HG02759 (cell line): ENCODE data around the gene AKIRIN2.
A peak's percentile ranks its signal among the peaks of the same experiment; 100 is the strongest.

ENCODE experiments used
- ATAC-seq: cut with Tn5 transposase; IDR thresholded peaks from one replicate; pipeline ENCODE4 v1.9.1; 2021; ENCODE audit warnings: mild to moderate bottlenecking, moderate library complexity; ENCODE audit not compliant: unreplicated experiment

AKIRIN2 gene

DNA sequence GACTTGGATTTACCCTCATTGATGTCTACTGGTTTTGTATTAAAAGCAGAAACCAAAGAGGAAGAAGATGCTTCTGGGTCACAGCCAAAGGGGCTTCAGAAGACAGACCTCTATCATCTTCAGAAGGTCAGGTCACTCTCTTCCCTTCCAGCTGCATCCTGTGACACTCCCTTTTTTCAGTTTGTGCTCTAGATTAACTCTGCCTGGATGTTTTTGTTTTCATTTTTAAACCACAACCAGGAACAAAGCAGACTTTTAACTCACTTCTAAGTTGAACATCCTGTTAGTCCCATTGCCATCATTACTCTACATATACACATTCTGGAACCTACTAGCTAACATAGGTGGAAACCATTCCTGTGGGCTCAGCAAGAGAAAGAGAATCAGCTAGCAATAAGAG lies 45.2 kb downstream of the AKIRIN2 start:
- peak; percentile 49 for ATAC-seq

DNA sequence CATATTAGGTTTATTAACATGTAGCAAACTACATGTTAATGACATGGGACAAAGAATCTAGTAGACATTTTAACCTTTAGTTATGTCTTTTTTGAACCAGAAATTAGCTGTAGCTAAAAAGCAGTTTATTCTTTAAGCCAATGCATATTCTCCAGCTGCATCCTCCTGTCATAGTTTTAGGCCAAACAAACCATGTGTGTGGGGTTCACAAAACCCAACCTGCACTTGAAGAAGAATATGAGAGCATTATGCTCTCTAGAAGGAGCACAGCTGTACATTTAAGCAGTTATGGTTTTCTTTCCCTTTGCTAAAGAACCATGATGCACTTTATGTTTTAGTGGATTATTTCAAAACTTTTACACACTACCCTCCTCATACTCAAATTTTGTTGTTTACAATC lies 46.2 kb downstream of the AKIRIN2 start:
- no peak for ATAC-seq

DNA sequence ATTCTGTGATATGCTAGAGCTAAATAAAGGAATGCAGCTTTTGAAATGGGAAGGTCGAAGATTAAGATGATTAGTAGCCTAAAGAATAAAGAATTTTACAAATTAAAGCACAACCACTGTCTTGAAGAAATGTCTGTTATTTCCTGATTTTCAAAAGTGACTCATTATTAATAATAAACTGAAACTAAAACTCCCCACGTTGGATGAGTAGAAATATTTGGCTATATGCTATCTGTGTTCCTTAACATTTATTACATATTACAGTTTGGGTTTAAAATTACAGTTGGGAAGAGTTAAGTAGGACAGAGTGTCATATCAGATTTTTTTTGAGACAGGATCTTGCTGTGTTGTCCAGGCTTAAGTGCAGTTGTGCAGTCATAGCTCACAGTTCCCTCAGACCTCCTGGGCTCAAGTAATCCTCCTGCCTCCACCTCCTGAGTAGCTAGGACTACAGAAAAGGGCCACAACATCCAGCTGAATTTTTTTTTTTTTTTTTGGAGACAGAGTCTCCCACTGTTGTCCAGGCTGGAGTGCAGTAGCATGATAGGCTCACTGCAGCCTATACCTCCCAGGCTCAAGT lies 47.1 kb downstream of the AKIRIN2 start:
- ATAC-seq, result no peak

DNA sequence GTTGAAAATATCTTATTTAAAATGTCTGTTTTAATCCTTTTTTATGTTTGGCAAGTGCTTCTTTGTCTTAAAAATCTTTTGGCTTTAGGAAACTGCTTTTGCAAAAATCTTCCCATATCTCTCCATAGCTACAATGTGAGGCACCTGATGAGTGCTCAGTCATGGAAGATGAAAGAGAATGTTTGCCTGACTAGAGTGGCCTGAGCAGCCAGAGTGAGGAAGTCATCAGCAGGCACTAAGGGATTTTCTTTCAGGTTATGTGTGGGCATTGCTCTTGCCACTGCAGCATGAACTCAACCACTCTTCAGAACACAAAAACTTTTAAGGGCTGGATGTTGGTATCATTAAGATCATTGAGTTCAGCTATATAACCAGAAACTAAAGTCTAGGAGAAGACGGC lies 47.9 kb downstream of the AKIRIN2 start:
- no peak for ATAC-seq

DNA sequence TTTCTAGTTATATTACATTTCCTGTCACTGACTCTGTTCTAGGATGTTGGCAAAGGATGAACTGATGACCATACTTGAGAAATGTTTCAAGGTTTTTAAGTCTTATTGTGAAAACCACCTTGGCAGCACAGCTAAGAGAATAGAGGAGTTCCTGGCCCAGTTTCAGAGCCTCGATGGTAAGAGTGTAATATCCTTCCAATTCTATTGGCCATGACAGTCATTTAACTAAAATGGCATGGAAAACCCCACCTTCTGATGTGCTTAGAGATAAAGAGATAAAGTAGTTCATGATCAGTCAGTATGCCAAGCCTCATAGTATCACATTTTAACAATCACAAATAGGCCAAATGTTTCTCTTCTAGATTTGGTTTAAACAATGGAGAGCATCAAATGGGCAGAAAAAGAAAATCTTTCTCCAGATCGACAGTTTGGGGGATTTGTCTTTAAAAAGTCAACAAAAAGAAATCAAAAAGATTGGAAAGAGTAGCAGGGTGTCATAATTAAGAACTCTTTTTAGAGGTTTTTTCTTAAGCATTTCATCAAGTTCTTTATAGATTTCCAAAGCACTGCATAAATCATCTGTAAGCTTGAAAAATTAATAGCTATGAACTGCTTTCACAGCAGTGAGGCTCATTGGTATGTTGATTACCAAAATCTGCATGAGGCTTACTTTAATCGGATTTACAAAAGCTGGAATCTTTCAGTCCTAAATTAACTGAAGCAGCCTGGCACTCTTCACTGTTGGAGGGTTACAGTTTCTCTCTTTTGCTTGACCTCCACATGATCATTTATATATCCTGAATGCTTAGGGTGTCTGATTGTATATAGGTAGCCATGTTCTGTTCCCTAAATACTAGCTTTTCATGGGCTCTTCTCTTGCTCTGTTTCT lies 48.7 kb downstream of the AKIRIN2 start:
- no peak for ATAC-seq

DNA sequence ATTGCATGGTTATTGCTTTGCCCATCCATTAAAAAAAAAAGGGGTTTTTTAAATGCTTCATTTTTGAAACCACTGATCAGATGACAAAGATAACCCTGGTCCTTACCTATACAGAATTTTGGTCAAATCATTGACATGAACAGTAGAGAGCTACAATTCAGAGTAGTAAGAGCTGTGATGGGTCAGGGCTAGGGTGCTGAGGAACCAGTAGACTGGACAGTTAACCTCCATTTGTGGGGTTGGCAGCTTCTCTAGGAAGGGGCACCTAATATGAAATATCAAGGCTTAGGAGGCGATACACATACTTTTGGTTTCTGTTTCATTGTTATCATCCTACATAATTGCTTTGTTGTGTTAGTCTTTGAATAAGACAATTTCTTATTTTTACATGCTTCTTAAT lies 57.0 kb downstream of the AKIRIN2 start:
- peak; percentile 58 for ATAC-seq

DNA sequence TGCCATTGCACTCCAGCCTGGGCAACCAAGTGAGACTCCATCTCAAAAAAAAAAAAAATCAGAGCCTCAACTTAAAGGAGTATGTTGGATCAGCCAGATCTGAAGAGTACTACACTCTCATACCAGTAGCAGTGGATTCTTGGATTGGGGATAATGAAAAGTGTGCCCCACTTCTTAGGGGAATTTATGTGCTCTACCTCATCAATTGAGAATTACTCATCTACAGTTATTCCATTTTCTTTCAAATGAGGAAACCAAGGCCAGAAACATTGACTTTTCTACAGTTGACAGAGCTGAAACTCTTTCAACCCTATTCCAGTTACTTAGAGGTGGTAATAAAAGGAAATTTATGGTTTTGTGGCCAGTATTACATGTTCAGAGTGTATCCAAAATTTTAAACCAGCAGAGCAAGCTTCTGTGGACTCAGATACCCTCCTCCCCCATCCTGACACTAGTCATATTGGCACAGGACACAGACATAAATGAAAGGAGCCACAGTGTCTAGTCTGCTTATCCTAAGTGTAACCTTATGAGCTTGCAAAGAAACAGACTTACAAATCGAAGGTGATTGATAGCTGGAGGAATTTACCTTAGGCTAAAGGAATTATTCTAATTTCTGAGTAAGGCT lies 60.9 kb downstream of the AKIRIN2 start:
- ATAC-seq, result no peak

DNA sequence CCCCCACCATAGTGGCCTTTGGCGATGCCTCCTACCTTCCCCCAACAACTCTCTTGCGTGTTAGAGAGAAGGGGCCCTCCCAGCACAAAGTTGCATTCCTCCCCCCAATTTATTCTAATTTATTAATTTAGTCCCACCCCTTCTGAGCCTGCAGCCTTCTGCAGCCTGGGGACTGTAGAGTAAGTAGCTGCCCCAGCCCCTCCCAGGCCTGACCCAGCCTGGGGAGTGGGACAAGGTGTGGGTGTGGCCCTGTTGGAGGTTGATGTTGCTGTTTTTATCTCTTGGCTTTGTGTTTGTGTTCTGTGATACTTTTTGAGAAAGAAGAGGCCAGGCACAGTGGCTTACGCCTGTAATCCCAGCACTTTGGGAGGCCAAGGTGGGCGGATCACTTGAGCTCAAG lies 62.7 kb downstream of the AKIRIN2 start:
- ATAC-seq, result no peak

DNA sequence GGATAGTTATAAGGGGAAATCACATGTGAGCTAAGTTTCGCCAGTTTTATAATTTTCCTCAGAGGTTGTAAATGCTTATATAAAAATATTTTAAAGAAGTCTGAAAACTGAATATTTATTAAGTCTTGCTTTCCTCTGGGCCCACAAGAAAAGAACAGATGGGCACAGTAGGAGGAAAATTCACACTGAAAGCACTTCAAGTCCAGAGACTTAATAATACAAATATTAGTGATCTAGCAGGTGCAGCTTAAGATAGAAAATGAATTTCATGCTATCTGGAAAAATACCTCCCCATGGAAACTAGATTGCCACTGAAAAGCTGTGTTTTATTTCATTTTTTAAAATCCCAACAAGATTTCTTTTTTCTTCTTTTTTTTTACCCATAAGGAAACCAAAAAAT lies 64.9 kb downstream of the AKIRIN2 start:
- ATAC-seq, result no peak

DNA sequence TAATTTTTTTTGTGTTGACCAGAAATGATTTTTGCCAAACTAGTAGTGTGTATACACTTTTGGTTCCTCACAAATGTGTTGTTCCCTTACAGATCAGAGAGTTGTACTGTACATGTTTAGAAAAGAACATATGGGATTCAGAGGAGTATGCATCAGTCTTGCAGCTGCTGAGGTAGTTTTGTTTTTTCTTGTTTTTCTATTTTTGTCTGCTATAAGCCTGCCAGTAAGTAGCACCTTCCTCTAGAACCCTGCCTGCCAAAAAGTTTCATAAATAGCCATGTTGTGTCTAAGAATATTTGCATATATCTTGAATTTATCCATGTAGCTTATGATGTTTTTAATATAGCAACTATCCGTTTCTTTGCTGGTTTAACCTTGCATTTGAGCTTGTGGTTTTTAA lies 65.7 kb downstream of the AKIRIN2 start:
- ATAC-seq, result no peak

DNA sequence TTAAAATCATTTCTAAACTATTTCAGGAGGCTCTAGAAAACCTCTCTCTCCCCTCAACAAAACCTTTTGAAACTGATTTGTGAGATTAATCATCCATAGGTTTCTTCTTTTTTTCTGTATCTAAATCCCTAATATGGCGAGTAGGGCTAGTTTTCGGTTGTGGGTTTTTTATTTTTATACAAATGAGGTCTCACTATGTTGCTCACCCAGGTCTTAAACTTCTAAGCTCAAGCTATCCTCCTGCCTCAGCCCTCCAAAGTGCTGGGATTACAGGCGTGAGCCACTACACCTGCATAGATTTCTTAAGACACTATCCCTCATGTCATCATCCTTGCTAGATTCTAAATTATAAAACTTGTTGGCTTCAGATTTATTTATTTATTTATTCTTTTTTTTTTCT lies 68.2 kb downstream of the AKIRIN2 start:
- ATAC-seq, result no peak

DNA sequence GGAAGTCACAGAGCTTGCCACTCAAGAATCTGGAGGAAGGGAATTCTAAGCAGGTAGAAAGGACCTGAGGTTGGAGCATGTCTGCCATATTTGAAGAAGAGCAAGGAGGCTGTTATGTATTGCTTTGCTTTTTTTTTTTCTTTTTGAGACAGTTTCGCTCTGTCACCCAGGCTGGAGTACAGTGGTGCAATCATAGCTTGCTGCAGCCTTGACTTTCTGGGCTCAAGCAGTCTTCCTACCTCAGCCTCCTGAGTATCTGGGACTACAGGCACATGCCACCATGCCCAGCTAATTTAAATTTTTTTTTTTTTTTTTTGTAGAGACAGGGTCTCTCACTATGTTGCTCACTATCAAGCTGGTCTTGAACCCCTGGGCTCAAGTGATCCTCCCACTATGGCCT lies 71.3 kb downstream of the AKIRIN2 start:
- no peak for ATAC-seq

DNA sequence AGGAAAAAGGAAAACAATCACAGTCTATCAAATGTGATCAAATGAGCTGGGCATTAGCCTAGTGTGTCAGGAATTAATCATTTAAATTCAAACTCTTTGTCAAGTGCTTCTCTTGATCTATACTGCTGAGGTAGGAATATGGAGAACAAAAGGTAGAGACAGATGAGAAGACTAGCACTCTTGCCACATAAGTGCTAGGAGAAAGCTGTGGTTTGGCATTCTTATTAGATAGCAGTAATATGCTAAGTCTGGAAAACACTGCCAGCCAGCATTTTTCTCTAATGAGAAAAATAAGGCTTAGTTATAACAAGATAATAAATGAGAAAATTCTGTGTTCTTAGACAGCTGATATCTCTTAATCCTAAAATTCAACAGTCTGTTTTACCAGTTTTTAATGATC lies 73.2 kb downstream of the AKIRIN2 start:
- no peak for ATAC-seq

DNA sequence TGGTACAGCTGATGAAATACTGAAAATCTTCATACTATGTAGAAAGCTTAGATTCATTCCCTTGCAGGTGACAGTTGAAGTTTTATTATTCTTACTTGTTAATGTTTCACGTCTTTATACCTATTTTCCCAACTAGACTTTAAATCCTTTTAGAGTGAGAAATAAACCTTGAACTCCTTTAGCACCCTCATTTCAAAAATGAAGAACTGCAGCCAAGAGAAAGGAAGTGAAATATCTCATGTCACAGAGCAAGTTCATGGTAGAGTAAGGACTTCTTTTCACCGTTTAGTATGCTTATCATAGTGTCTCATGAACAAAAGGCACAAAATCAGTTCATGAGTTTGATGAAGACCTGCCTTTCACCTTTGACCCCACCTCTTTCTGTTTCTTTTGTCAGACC lies 73.6 kb downstream of the AKIRIN2 start:
- no peak for ATAC-seq
